ENCODE data around the gene CGN. TPM values are rescaled to one million over a fixed set of nuclear protein-coding genes. Genes with fewer than 3 reads are reported as not detected.
A peak's percentile ranks its signal among the peaks of the same experiment; 100 is the strongest.

The CGN gene
- total RNA-seq, 1 donor from 2014 or later: 0.52 TPM

DNA sequence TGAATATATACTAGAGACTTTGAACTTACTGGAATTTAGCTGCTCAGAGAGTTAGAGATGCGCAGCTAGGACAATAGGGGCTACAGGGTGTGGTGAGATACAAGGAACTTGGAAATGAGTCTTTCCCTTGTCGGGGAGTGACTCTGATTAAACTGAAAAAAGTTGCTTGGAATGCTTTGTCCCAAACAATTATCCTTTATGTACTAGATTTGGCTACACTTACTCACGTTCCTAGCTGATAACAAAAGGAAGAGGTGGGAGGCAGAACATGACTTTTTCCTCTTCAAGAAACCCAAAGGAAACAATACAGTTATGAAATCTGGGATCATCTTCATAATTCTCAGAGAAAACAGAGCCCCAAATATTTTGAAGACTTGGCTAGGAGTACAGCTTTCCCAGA, 6.9 kb upstream of the CGN start:
- Histone ChIP-seq H3K27ac (replicated peaks) (no peak overlapping the region), H3K36me3 (no peaks in the 10 kb centered on the region)
- intact Hi-C loops (cut with micrococcal nuclease): no loop called here

DNA sequence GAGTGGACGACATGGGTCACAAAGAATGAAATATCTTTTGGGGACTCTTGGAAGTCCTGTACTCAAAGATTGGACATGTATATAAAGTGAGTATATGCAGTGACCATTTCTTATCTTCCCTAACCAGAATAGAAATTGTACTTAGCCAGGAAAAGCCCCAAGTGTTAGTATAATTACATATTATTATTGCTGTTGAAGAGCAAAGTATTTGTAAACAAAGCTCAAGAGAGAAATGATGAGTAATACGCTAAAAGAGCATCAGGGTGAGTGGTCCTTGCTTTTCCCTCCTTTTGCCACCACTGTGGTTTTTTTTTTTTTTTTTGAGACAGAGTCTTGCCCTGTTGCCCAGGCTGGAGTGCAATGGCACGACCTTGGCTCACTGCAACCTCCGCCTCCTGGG, 6.4 kb upstream of the CGN start:
- TF ChIP-seq, protein P1, sequence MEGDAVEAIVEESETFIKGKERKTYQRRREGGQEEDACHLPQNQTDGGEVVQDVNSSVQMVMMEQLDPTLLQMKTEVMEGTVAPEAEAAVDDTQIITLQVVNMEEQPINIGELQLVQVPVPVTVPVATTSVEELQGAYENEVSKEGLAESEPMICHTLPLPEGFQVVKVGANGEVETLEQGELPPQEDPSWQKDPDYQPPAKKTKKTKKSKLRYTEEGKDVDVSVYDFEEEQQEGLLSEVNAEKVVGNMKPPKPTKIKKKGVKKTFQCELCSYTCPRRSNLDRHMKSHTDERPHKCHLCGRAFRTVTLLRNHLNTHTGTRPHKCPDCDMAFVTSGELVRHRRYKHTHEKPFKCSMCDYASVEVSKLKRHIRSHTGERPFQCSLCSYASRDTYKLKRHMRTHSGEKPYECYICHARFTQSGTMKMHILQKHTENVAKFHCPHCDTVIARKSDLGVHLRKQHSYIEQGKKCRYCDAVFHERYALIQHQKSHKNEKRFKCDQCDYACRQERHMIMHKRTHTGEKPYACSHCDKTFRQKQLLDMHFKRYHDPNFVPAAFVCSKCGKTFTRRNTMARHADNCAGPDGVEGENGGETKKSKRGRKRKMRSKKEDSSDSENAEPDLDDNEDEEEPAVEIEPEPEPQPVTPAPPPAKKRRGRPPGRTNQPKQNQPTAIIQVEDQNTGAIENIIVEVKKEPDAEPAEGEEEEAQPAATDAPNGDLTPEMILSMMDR (IDR thresholded peaks at IDR 0.05; ENCODE audit: borderline replicate concordance): no peak
- intact Hi-C loops (cut with micrococcal nuclease): no loop called here
- DNase-seq: no peak

More for the DNA sequence above, 6.9 kb upstream of the CGN start:
- Histone ChIP-seq H3K4me1 (no peaks in the 10 kb centered on the region), H3K27me3 (ENCODE audit: low read depth) (no peaks in the 10 kb centered on the region), H3K9me3 (replicated peaks) (no peaks in the 10 kb centered on the region), H3K4me3 (no peak overlapping the region)
- DNase-seq: no peak
- TF ChIP-seq, protein P1 (IDR thresholded peaks at IDR 0.05; ENCODE audit: borderline replicate concordance): no peak

DNA sequence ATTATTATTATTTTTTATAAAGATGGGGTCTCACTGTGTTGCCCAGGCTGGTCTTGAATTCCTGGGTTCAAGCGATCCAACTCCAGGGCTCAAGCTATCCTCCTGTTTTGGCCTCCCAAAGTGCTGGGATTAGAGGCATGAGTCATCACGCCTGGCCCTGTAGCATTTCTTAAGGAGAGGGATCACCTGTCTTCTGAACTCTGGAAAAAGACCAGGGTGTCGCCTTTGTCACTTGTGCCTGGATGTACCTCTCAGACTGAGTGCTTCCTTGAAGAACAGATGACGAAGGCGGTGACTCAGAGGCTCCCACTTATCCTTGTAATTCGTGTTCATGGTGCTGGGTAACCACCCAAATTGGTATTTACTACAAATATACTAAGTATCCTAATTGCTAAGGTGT, 2.4 kb upstream of the CGN start:
- Histone ChIP-seq H3K4me1 (peaks cover 25% of the 10 kb centered on the region), H3K36me3 (no peaks in the 10 kb centered on the region), H3K27me3 (ENCODE audit: low read depth) (peaks cover 18% of the 10 kb centered on the region), H3K27ac (replicated peaks) (no peak overlapping the region), H3K4me3 (no peak overlapping the region), H3K9me3 (replicated peaks) (no peaks in the 10 kb centered on the region)
- TF ChIP-seq, protein P1 (IDR thresholded peaks at IDR 0.05; ENCODE audit: borderline replicate concordance): no peak
- intact Hi-C loops (cut with micrococcal nuclease): no loop called here
- no peak for DNase-seq

More for the DNA sequence above, 6.4 kb upstream of the CGN start:
- H3K4me1 ChIP-seq: no peaks in the 10 kb centered on the region
- H3K36me3 ChIP-seq: no peaks in the 10 kb centered on the region
- no peak overlapping the region for H3K27ac ChIP-seq (replicated peaks)
- H3K27me3 ChIP-seq (ENCODE audit: low read depth): no peaks in the 10 kb centered on the region
- H3K4me3 ChIP-seq: no peak overlapping the region
- H3K9me3 ChIP-seq (replicated peaks): no peaks in the 10 kb centered on the region

DNA sequence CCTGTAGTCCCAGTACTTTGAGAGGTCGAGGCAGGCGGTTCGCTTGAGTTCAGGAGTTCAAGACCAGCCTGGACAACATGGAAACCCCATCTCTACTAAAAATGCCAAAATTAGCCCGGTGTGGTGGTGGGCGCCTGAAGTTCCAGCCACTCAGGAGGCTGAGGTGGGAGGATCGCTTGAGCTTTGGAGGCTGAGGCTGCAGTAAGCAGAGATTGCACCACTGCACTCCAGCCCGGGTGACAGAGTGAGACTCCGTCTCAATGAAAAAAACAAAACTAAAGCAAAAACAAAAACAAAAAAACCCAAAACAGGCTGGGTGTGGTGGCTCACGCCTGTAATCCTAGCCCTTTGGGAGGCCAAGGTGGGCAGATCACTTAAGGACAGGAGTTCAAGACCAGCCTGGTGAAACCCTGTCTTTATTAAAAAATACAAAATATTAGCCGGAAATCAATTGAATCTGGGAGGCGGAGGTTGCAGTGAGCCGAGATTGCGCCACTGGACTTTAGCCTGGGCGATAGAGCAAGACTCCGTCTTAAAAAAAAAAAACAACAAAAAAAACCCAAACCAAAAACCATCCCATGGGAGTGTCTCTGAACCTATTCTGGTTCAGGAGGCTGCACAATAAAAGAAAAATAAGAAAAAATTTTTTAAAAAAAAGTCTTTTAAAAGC, 1.7 kb upstream of the CGN start:
- Histone ChIP-seq H3K27me3 (ENCODE audit: low read depth) (peaks cover 25% of the 10 kb centered on the region), H3K36me3 (no peaks in the 10 kb centered on the region), H3K4me1 (peaks cover 25% of the 10 kb centered on the region), H3K4me3 (no peak overlapping the region), H3K9me3 (replicated peaks) (no peaks in the 10 kb centered on the region), H3K27ac (replicated peaks) (no peak overlapping the region)
- intact Hi-C loops (cut with micrococcal nuclease): loop anchor here (10.0 kb wide), 1 partner anchor 45 kb away; no protein-coding TSS in a partner anchor
- TF ChIP-seq, protein P1 (IDR thresholded peaks at IDR 0.05; ENCODE audit: borderline replicate concordance): no peak
- no peak for DNase-seq

DNA sequence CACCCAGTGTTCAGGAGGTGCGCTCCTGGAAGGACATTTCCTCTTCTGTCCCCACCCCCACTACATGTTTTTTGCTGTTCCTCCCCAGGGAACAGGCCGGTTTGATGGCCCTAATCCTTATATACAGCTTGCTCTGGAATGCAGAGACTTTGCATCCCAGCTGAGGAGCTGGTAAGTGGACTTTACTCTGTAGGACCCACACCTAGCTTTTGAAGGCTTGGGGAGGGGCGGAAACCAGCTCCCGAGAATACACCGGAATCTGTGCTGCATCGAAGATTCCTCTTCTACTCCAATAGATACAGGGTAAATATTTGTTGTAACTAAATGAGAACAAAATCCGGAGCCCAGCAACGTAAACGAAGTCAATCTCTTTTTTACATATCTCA, 1.2 kb upstream of the CGN start:
- TF ChIP-seq, protein P1 (IDR thresholded peaks at IDR 0.05; ENCODE audit: borderline replicate concordance): no peak
- DNase-seq: no peak
- intact Hi-C loops (cut with micrococcal nuclease): loop anchor here (10.0 kb wide), 1 partner anchor 45 kb away; no protein-coding TSS in a partner anchor
- H3K27me3 ChIP-seq (ENCODE audit: low read depth): peaks cover 30% of the 10 kb centered on the region
- peak overlapping the region; percentile 86 for H3K4me3 ChIP-seq
- no peaks in the 10 kb centered on the region for H3K9me3 ChIP-seq (replicated peaks)
- H3K27ac ChIP-seq (replicated peaks): no peak overlapping the region
- peaks cover 25% of the 10 kb centered on the region for H3K4me1 ChIP-seq
- no peaks in the 10 kb centered on the region for H3K36me3 ChIP-seq
